HG03521 (cell line): ENCODE data around the gene SYPL2.
"Not testable (repeated sequence)": the region's sequence is repeated elsewhere in the genome, so short reads cannot be mapped to it uniquely, and the experiment has no call there.

ENCODE experiments used
- ATAC-seq: cut with Tn5 transposase; IDR thresholded peaks from one replicate; pipeline ENCODE4 v1.9.1; 2021; ENCODE audit warnings: mild to moderate bottlenecking, moderate library complexity; ENCODE audit not compliant: unreplicated experiment

Gene SYPL2

DNA sequence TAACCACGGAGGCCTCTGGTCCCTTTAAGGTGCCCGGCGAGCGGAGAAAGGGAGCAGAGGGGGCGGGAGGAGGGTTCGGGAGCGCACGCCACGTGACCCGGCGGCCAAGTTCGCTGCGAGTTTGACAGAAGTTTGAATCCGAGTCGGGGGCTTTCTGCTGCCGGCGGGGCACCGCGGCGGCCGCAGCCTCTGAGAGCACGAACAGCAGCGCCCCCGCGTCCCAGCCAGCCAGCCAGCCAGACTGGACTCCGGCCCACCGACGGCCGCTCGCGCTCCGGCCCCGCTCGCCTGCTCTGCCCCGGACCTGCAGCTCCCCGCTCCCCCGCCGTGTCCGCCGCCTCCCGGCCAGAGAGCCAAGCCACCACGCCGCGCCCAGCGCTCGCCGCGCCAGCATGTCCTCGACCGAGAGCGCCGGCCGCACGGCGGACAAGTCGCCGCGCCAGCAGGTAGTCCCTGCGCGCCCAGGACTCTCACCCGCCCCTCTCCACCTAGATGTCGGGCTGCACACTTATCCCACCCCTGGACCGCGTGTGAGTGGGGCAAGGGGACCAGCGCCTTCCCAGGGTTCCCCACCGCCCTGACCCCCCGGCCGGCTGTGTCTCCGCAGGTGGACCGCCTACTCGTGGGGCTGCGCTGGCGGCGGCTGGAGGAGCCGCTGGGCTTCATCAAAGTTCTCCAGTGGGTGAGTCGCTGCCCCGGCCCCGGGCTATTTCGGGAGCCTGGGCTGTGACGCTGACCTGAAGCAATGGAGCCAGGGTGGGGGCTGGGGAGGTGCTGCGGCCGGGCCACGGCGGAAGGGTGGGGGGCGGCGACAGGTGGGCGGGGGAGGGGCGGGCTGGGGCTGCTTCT lies at the start of gene SYPL2:
Gene SYPL2 (plus strand): TSS at position 95 of the 849 bp plus-strand sequence. CDS start 298 bp downstream, at position 393.
- ATAC-seq = no peak

DNA sequence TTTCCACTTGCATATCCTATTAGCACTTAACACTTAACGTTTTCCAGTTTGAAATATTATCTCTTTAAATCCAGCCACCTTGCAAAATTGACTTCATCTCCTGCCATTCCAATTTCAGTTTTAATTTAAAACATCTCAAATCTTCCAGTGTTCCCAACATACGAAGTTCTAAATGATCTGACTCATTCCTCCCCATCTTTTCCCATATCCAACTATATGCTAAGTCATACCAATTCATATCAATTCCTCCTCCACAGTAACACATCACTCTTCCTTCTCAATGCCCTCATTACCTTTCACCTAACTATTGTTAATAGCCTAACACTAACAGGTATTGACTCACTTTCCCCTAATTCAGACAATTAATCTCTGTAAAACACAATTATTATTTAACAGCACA lies 42.8 kb upstream of the SYPL2 start:
- no peak for ATAC-seq

DNA sequence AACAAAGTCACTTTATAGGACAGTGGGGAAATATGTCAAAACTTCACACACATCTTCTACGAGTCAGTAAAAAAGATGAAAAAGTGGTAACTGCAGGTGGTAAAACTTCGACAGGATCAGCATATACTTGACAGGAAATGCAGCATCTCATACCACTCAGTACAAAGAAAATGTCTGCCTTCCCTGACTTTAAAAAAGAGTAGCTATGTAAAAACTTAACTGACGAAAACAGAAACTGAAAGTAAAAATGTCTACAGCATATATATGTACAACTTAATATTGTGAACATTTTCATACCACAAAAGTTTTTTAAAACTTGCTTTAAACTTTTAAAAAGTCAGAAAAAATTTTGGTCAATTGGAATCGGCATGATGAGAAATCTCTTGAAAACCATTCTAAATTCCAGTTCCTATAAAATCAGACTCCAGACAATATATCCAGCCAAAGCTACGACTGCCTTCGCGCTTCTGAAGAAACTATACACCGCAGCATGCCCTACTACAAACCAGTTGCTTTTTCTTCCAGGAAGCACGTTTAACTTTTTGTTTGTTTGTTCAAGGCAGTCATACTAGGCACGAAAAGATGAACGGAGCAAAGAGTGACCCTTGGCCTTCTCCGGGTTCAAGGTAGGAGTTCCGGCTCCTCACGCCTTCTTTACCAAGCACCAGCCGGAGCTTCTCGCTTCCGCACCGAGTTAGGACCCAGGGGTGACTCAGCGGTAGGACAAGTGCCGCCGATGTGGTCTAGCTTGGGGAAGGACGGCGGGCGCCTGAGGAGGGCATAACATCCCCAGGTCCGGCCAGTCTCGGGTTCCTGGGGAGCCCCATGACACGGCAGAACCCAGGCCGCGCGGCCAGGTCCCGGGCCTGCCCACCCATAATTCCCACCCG lies 40.7 kb upstream of the SYPL2 start:
- no peak for ATAC-seq

DNA sequence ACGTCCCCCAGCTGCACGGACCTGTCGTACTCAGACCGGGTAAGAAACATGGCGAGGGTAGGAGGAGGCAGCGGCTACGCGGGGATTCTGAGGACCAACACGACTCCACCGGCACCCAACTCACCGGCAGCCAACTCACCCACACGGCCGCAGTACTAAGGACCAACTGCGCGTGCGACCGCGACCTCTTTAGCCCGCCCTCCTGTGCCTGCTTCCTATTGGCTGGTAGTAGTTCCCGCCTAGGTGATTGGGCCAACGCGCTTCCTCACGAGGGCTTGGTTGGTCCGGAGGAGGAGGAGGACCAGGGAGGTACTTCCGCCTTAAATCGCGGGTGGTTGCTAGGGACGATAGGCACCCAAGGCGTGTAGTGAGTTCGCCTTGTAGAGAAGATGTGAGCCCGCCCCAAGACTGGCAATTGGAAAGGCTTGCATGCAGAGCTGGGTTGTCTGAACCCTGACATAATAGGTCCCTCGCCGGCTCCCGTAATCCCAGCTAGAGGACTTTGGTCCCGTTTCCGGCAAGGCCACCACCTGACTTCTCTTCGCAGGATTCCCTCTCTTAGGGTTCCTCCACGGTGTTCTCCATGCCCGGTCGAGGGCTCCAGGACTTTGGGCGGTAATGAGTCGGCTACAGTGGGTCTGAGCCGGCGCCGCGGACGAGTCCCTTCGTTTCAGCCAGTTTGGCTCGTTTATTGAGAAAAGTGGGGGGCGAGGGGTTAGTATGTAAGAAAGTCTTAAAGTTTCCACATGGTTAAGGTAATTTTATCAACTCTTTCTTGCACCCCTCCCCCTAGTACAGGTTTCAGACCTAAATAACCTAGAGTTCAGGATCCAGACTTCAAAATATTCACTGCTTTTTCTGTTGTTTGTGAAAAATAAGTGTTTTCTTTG lies 39.8 kb upstream of the SYPL2 start, which contains the start of gene PSMA5:
Gene PSMA5 (minus strand): TSS at position 168 of the 890 bp plus-strand sequence. CDS start 118 bp downstream, at position 50.
- peak; percentile 96 for ATAC-seq

DNA sequence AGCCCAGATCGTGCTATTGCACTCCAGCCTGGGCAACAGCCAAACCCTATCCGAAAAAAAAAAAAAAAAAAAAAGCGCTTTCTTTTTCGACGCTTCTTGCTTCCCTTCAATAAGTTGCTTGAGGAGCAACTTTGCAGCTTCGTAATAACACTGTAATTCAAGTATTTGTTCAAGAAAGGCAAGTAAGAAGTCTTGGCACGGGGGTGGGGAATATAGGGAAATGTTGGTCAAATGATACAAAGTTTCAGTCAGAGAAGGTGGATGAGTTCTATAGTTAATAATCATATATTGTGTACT lies 39.2 kb upstream of the SYPL2 start:
- no peak for ATAC-seq

DNA sequence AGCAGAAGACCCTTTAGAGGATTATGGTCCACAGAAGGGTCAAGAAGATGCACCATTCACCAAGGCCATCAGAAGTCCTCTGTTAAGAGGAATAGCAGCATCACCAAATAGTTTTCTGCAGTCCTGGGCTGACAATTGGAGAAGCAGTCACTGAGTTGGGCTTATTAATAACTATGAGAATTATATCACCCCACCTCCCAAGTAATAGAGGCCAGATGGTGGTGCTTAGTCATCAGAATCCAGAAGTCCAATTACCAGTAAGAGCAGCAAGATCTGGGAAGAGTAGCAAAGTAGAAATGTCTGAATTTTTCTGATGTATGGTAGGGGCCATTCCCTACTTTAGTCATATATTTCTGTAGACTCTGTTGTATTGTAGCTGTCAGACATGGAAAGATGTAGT lies 34.0 kb upstream of the SYPL2 start:
- no peak for ATAC-seq

DNA sequence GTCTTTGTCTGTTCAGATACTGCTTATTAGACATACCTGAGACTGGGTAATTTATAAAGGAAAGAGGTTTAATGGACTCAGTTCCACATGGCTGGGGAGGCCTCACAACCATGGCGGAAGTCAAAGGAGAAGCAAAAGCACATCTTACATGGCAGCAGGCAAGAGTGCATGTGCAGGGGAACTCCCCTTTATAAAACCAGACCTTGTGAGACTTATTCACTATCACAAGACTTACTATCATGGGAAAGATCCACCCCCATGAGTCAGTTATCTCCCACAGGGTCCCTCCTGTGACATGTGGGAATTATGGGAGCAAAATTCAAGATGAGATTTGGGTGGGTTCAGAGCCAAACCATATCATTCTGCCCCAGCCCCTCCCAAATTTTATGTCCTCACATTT lies 33.0 kb upstream of the SYPL2 start:
- no peak for ATAC-seq

DNA sequence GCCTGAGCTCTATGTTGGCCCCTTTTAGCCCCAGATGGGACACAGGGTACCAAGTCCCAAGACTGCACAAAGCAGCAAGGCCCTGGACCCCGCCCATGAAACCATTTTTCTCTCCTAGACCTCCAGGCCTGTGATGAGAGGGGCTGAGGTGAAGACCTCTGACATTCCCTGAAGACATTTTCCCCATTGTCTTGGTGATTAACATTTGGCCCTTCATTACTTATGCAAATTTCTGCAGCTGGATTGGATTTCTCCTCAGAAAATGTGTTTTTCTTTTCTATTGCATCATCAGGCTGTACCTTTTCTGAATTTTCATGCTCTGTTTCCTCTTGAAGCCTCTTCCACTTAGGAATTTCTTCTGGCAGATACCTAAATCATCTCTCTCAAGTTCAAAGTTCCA lies 31.9 kb upstream of the SYPL2 start:
- ATAC-seq = no peak

DNA sequence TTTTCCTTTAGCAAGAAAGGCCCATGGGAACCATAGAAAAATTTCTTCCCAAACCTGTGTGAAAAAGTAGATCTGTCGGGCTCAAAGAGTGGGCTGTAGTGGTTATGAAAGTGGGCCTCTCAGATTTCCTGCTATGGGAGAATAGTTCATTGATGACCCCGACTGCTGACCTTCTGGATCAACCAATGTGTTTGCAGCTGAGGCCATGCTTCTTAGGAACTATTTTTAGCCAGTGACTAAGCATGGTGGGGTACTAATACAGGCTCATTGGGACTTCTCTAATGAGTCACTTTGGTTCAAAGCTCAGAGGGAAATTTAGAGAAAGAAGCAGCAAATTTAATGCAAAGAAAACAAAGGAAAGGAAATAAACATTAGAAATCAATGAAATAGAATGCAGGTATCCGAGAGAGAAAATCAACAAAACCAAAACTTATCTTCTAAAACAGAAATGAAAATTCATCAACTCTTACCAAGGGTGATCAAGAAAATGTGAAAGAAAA lies 27.5 kb upstream of the SYPL2 start:
- ATAC-seq = no peak

DNA sequence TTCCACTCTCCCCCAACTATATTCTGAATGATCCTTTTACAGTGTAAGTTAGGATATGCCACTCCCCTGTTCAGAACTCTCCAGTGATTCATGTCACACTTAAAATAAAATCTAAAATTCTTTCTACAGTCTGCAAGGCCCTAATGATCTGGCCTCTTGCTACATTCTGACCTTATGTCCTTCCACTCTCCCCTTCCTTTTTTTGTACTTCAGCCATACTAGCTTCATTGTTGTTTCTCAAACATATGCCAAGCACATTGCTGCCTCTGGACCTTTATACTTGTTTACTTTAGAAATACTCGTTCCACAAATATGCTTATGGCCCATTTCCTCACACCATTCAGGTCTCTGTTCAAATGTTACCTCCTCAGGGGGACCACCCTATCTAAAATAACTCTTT lies 25.3 kb upstream of the SYPL2 start:
- ATAC-seq = no peak

DNA sequence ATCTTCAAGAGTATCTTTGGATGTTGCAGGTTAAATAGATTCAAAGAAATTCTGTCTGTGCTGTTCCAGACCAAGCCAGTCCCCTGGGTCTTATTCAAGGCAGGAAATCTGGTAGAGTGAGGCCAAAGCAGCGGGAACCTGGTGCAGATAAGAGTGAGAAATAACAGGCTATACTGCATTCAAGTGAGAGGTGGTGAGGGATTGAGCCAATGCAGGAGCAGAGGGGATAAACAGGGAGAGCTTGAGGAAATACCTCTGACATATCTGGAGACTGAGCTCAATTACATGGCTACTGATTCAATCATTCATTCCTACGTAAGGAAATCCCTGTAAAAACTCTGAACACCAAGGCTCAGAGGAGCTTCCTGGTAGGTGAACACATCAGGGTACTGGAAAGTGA lies 22.9 kb upstream of the SYPL2 start:
- no peak for ATAC-seq

DNA sequence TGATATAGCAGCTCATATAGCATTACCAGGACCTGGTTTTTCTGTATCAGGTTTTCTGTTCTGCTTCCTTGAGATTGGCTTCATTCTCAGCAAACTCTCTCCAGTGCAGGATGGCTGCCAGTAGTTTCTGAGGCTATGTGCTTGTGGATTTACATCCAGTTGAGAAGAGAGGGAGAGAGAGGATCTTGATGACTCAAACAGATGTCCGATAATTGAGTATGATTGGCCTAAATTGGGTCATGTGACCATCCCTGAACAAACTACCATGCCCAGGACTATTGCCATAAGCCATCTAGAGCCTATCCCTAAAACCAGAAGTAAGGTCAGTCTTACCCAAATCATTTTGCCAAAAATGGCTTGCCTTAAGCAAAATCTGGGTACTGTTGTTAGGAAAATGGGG lies 22.0 kb upstream of the SYPL2 start:
- ATAC-seq = no peak

DNA sequence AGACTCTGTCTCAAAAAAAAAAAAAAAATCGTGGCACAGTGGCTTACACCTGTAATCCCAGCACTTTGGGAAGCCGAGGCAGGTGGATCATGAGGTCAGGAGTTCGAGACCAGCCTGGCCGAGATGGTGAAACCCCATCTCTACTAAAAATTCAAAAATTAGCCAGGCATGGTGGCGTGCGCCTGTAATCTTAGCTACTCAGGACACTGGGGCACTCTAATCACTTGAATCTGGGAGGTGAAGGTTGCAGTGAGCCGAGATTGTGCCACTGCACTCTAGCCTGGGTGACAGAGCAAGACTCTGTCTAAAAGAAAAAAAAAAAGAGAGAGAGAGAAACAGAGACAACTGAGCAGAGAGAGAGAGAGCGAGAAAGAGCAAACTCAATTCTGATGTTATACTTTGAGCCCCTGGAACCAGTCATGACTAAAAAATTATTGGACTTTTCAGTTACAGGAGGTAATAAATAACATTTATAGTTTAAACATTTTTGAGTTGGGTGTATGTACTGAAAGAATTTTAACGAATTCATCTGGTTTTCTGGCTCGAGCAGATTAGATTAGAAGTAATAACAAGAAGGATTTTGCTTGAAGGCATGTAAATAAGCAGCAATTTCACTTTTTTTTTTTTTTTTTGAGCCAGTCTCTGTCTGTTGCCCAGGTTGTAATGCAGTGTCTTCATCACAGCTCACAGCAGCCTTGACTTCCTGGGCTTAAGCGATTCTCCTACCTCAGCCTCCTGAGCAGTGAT lies 20.2 kb upstream of the SYPL2 start:
- not testable (repeated sequence) for ATAC-seq

DNA sequence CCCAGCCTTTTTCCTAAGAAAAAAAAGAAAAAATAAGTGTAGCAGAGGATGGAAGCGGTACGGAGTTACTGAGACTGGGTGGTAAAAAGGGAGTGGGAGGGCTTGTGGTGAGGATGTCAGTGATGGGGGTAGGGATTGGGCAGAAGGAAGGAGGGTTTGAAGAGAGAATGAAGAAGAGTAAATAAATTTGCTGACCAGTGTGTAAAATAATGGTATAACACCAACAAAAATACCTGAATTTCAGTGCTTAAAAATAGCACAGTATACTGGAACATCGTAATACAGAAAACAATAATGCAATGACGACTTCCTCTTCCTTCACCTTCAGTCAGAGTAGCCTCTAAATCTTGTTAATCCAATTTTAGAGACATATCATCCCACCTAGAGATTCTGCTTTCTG lies 18.8 kb upstream of the SYPL2 start:
- ATAC-seq = no peak

DNA sequence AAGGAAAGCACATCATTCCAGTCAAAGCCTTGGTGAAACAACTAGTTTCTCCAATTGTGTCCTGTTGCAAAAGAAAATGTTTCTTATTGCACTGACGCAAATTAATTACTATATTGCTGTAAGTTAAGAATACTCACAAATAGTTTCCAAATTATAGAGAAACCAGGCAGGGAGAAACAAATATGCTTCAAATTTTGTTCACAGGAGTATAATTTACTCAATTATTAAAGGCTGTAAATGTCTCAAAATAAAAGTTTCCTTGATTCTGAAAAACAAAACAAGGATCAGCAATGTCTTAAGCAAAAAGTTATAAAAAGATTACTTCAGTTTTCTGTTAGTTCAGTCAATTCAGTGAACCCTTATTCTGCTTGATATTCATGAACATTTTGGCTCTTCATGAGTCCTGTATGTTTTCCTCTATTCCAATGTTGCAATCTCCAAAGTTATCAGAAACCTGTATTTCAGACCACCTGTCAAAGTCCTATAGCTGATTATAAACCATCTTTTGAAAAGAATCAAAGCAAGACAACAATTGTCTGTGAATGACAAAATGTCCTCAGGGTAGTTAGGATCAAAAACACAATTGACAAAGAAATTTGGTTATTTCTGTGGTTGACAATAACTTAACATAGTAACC lies 11.7 kb upstream of the SYPL2 start:
- ATAC-seq = no peak

DNA sequence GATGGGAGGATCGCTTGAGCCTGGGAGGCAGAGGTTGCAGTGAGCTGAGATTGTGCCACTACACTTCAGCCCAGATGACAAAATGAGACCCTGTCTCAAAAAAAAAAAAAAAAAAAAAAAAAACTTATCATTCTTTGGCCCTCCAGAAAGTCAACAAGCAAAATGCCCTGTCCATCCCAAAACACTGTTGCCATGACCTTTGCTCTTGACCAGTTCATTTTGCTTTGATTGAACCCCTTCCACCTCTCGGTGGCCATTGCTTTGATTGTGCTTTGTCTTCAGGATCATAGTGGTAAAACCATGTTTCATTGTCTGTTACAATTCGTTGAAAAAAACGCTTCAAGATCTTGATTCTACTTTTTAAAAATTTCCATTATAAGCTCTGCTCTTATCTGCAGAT lies 8.5 kb upstream of the SYPL2 start:
- ATAC-seq = no peak

DNA sequence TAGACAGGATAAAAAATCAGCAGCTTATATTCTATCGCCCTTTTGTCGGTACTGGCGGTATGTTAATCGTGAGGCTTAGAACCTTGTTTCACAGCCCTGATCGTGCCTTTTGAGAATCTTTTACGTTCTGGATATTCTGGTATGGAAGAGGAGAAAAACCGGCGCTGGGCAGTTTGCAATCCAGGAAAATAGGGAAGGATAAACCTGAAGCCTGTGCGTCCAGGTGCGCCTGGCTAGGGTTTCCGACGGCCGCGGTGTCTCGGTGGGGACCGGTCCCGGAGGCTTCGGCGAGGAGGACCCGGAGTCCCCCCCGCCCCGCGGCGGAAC lies 258 bp upstream of the SYPL2 start:
- no peak for ATAC-seq

DNA sequence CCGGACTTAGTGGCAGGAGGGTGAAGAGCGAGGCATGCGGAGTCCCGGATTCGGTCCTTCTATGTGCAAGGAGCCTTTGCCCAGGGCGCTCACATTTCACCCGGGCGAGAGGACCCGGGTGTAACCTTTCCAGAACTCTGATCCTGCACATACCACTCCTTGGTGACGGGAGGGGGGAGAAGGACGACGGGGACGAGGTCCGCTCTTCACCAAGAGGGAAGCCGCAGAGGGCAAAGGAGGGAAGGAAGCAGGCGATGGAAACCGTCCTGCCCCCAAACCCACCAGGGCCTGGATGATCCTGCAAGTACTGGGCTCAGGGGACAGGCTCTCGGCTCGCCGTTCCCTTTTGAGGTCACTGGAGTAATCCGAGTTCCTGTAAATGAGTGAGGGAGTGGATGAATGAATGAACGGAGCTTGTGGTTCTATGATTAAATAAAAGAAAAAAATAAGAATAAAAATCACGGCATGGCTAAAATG lies 993 bp downstream of the SYPL2 start:
- no peak for ATAC-seq

DNA sequence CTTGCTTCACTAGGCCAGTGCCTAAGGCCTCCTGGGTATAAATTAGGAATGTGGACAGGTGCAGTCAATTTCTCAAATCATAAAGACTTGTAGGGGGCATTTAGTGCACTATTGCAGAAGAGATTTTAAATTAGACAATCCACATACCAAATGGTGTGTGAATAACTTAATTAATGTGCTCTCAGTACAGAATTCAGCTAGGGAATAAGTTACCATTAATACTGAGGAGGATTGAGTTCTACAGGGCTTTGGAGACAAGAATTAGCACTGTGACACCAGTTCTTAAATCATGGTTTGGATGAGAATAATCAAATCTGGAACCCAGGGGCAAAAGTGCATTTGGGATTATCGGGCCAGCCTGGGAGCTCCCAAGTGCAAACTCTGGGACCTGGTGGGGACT lies 1.7 kb downstream of the SYPL2 start:
- ATAC-seq = no peak

DNA sequence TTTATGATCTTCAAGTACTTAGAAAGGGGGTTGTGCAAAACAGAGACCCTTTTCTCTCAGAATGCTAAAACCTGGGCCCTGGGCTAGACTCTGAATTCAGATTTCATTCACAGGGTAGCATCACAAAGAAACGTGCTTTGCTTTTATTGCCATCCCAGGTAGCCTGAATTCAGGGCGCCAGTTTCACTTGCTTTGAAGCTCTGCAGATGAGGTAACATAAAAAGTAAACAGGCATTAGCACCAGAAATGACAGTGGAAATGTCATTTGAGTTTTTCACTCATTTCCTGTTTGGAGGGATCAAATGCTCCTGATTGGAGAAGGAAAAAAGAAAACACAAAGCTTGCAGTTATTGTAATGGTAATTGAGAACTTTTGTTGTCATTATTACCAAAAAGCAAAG lies 2.6 kb downstream of the SYPL2 start:
- ATAC-seq = no peak
